Measurements from ENCODE around the gene PRKAB1.

The PRKAB1 gene

GRCh38 chr12:119710965-119711551 is 43.1 kb downstream of the PRKAB1 start:
- DNase-seq (ENCODE audit: low read depth in 2 of 3, low spot score in 2 of 3): no peak

GRCh38 chr12:119711693-119712092 is 43.8 kb downstream of the PRKAB1 start:
- DNase-seq (ENCODE audit: low read depth in 2 of 3, low spot score in 2 of 3): no peak

- no peak for DNase-seq (ENCODE audit: low read depth in 2 of 3, low spot score in 2 of 3)
Measured at GRCh38 chr12:119712721-119713120, 44.8 kb downstream of the PRKAB1 start.

GRCh38 chr12:119713551-119714031 is 45.7 kb downstream of the PRKAB1 start:
- DNase-seq (ENCODE audit: low read depth in 2 of 3, low spot score in 2 of 3): no peak

DNA sequence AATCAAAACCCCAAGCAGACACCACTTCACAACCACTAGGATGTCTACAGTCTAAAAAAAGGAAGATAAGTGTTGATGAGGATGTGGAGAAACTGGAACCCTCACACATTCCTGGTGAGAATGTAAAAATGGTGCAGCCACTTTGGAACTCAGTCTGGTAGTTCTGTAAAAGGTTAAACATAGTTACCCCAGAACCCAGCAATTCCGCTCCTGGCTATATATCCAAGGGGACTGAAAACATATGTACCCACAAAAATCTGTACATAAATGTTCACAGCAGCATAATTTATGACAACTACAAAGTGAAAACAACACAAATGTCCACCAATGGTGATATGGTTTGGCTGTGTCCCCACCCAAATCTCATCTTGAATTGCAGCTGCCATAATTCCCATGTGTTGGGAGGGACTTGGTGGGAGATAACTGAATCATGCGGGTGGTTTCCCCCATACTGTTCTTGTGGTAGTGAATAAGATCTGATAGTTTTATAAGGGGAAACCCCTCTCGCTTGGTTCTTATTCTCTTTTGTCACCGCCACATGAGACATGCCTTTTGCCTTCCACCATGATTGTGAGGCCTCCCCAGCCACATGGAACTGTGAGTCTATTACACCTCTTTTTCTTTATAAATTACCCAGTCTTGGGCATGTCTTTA is 46.8 kb downstream of the PRKAB1 start:
- no peak for DNase-seq (ENCODE audit: low read depth in 2 of 3, low spot score in 2 of 3)

GRCh38 chr12:119715268-119715620 is 47.3 kb downstream of the PRKAB1 start:
- DNase-seq (ENCODE audit: low read depth in 2 of 3, low spot score in 2 of 3): no peak

DNA sequence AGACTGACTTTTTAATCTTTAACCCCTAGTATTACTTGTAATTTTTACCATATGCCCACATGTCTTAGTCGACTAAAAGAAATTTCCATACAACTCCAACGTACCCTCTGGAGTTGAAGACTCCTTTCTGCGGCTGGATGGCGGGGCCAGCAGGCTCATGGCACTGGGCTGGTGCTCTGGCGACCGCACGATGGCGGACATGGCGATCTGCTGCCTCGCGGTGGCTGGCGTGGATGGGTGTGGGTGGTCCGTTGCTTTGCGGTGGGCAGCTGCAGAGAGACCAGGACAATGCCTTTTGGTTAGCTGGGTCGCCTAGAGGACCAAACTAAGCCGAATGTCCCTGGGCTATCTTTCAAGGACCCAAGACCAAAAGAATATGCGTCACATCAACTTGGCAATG is 50.2 kb downstream of the PRKAB1 start:
- DNase-seq (ENCODE audit: low read depth in 2 of 3, low spot score in 2 of 3): no peak

DNA sequence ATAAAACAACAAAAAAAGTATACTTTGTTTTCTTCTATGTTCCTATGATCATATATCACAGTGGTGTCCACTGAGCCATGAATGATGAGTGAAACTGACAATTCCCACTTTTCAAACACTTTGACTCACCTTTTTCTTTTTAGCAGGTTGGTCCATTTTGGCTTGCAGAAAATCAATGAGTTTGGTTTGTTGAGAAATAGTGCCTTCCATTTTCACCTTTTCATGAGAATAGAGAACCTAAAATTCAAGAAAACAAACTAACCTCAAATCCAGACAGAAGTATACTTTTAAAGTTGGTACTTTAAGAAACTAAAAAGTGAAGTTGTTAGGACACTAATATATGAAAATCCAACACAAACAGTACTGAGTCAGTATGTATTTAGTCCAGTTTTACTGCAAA is 52.4 kb downstream of the PRKAB1 start:
- DNase-seq (ENCODE audit: low read depth in 2 of 3, low spot score in 2 of 3): no peak

- no peak for DNase-seq (ENCODE audit: low read depth in 2 of 3, low spot score in 2 of 3)
Measured at GRCh38 chr12:119721306-119721705, 53.4 kb downstream of the PRKAB1 start.

GRCh38 chr12:119725523-119725922 is 57.6 kb downstream of the PRKAB1 start:
- no peak for DNase-seq (ENCODE audit: low read depth in 2 of 3, low spot score in 2 of 3)

DNA sequence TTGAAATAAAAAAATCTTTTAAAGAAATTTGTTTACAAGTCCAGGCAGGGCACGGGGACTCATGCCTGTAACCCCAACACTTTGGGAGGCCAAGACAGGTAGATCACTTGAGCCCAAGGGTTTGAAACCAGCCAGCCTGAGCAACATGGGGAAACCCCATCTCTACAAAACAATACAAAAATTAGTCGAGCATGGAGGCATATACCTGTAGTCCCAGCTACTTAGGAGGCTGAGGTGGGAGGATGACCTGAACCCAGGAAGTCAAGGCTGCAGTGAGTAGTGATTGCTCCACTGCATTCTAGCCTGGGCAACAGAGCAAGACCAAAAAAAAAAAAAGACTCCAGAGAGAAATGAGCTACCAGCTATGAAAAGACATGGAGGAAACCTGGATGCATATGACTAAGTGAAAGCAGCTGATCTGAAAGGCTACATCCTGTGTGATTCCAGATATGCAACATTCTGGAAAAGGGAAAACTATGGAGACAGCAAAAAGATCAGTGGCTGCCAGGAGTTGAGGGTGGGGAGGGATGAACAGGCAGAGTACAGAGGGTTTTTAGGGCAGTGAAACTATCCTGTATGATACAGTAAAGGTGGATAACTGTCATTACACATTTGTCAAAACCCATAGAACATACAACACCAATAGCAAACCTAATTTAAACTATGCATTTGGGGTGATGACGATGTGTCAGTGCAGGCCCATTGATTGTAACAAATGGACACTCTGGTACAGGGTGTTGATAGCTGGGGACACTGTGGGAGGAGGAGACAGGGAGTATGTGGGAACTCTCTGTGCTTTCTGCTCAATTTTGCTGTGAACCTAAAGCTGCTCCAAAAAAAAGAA is 59.9 kb downstream of the PRKAB1 start:
- no peak for DNase-seq (ENCODE audit: low read depth in 2 of 3, low spot score in 2 of 3)

GRCh38 chr12:119728444-119728745 is 60.5 kb downstream of the PRKAB1 start:
- DNase-seq (ENCODE audit: low read depth in 2 of 3, low spot score in 2 of 3): no peak

DNA sequence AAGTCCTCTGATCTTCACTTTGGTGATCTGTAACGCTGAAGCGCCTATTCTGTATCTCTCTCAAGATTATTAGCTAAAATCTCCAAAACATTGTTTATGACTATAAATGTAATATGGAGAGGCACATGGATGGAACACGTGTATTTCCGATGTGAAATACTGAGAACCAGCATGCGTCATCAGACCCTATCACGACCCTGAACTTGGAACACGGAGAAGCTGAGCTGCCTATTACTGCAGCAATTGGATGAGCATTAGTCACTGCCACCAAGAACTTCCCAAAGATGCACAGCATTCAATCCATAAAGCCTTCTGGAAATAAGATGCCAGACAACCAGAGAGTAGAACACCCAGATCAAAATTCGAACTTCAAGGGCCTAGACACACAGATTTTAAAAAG is 61.9 kb downstream of the PRKAB1 start:
- DNase-seq (ENCODE audit: low read depth in 2 of 3, low spot score in 2 of 3): no peak

GRCh38 chr12:119730381-119730780 is 62.4 kb downstream of the PRKAB1 start:
- no peak for DNase-seq (ENCODE audit: low read depth in 2 of 3, low spot score in 2 of 3)

All from activated CD8-positive, alpha-beta memory T cell treated with anti-CD3 and anti-CD28 coated beads for 48 hours (primary cell).